Posterior cingulate gyrus (tissue), 11 donors: ENCODE results near the gene HUNK.

Source experiments
- DNase-seq, 10 donors: peaks; one replicate each; pipeline versions ENCODE4 v3.0.0 to v3.0.0-alpha.2; 2020 to 2021; ENCODE audit warnings: mixed read lengths in 3 of 10
- intact Hi-C: fragments of 100-400 bp; cut with DNase I; formaldehyde crosslinking; loops from one replicate; pipeline ENCODE4 v1.15.1; 2023

Gene HUNK

DNA sequence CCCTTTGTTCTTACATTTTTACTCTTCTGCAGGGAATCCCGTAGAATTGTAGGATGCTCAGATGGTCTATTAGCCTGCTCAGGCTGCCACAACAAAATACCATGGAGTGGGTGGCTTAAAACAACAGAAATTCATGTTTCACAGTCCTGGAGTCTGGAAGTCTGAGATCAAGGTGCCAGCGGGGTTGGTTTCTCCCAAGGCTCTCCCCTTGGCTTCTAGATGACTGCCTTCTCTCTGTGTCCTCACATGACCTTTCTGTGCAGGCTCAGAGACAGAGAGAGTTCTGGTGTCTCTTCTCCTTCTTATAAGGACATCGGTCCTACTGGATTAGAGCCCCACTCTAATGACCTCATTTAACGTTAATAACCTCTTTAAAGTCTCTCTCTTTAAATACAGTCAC, 41.7 kb downstream of the HUNK start:
- DNase-seq: no peak
- intact Hi-C loops: no loop called here

DNA sequence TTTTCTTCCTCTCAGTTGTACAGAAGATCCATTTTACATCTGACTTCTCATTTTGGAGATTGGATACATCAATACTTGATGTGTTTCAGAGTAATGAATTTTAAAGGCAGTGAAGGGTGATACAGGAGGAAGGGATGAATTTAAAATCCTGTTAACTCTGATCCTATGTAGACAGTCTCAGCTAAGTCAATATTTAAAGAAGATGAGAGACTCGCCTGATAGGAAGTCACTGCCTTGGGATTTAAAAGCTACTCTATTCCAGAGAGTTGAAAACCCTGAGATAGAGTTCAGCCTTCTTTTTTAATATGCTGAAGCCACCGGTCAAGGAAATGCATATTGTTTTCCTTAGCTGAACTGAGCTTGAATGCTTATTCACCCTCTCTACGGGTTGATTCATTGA, 42.7 kb downstream of the HUNK start:
- intact Hi-C loops: no loop called here
- no peak for DNase-seq

DNA sequence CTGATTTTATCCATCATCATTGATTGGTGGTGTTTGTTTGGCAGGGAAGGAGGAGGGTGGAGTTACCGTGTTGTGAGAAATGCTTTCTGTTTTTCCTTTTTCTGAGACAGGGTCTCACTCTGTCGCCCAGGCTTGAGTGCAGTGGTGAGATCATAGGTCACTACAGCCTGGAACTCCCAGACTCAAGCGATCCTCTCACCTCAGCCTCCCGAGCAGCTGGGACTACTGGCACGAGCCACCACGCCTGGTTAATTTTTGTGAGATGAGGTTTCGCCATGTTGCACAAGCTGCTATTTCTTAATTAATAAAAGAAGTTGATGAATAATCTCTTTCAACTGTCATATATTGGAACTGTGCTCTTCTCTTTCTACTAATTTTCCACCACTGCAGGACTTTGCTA, 44.3 kb downstream of the HUNK start:
- DNase-seq: no peak
- intact Hi-C loops: no loop called here

DNA sequence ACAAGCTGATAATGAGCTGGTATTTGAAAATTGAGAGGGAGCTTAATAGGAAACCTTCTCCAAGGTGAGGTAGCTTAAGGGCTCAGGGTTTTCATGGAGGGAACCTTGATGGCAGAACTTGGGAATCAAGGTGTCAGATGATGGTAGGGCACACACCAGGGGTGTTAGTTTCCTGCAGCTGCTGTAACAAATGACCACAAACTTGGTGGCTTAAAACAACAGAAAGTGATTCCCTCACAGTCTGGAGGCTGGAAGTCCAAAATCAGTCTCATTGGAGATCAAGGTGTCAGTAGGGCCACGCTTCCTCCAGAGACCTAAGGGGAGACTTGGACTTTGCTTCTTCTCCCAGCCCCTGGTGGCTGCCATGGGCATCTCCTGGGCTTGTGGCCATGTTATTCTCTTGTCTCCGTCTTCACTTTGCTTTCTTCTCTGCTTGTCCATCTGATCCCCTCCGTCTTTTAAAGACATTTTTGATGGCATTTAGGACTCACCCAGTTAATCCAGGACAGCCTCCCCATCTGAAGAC, 45.5 kb downstream of the HUNK start:
- no peak for DNase-seq

DNA sequence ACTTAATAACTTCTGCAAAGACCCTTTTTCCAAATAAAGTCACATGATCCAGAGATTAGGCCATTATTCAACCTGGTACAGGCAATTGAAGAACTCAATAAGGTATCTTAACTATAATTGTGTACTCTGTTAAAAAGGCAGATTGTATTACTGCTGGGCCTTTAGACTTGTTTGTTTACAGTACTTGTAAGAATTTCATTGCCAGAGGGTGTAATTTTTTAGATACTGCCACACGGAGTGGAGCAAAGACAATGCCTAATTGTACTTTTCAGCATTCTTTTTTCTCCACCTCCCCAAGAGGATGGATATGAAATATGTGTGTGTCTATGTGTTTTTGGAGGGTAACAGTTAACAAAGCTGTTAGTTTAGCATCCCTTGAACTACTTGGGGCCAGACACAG, 47.5 kb downstream of the HUNK start:
- intact Hi-C loops: no loop called here
- no peak for DNase-seq

More for the DNA sequence above, 45.5 kb downstream of the HUNK start:
- intact Hi-C loops: no loop called here

DNA sequence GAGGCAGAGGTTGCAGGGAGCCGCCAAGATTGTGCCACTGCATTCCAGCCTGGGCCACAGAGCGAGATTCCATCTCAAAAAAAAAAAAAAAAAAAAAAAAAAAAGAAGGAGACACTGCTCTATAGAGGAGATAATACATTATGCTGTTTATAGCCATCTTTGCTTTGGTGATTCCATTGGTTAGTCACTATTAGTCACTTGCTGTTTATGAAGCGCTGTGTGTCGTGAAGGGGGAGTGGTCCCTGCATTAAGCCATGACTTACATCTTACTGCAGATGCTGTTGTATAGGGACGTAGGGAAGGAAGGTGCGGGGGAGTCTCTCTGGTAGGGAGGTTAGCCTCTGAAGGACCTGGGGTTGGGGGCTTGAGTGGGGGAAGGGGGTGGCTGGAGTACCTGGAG, 48.3 kb downstream of the HUNK start:
- no peak for DNase-seq
- intact Hi-C loops: no loop called here

DNA sequence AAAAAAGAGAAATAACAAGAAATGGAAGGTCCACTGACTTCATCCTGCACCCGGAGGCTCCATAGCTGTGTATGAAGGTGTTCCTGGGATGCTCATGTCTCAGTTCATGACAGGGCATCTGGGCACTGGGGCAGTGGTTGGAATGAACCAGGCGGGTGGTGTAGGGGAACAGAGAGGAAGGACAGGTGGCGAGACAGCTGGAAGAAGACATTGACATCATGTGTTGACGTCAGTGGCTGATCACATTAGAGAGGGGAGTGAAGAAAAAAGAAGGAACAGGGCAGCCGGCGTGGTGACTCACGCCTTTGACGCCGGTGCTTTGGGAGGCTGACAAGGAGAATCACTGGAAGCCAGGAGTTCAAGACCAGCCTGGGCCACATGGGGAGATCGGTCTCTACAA, 50.1 kb downstream of the HUNK start:
- no peak for DNase-seq
- intact Hi-C loops: no loop called here

DNA sequence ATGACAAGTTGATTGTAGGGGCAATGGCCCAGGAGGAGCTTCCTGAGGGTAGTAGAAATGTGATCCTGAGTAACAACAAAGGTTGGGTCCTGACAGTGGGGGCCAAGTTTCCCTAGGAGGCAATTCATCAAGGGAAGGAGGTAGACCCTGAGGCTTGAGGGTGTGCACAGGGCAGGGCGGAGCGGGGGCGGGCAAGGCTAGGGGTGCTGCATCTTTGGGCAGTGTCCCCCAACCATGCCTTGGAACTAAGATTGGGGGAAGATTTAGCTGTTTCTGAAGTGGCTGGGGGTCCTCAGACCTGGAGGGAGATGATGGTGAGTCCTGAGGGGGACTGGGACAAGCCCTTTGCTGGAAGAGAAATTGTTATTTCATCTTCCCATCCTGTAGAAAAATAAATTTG, 50.9 kb downstream of the HUNK start:
- intact Hi-C loops: no loop called here
- DNase-seq: no peak

DNA sequence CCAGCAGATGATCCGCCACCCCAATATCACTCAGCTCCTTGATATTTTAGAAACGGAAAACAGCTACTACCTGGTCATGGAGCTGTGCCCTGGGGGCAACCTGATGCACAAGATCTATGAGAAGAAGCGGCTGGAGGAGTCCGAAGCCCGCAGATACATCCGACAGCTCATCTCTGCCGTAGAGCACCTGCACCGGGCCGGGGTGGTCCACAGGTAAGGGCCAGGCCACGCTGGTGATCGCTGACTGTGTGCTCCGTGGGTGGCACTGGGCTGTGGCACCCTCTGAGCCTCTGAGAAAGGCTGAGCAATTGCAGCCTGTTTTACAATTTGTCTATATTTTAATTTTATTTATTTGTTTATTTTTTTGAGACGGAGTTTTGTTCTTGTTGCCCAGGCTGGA, 51.7 kb downstream of the HUNK start:
- intact Hi-C loops: no loop called here
- DNase-seq: no peak

DNA sequence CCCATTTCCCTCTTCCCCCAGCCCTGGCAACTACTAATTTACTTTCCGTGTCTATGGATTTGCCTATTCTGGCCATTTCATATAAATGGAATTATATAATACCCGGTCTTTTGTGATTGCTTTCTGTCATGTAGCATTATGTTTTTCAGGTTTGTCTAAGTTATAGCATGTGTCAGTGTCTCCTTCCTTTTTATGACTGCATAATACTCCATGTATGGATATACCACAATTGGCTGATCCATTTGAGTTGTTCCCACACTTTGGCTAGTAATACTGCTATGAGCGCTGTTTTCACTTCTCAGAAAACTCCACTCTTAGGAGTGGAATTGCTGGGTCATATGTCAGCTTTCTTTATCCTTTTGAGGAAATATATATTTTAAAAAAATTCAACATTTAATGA, 53.7 kb downstream of the HUNK start:
- DNase-seq: no peak
- intact Hi-C loops: no loop called here

DNA sequence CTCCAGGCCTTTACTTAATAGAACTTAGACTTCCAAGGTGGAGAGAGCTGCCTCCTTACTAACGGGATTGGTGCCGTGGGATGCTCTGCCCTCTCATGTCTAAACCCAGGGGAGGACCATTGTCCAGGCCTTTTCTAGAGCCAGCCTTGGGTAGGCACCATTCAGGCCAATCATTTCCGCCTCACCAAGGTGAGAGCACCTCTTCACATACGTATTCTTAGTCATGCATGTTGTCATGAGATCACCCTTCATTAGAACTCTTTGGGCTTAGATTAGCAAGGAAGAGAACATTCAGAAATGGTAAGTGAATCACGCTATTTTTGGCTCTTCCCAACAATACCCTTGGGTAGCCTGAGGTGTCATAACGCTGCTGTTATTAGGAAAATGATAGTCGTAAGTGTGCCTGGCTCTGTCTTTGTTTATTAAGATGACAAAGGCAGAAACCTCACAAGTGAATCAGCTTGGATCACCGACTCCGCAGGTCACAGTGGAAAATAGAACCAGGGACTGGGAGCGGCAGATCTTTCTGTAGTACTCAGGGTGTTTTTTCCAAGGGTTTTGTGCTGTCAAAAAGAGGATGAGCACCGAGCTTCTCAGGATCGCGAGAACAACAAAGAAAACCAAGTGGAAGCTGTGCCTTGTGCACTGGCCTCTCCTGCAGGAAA, 55.0 kb downstream of the HUNK start:
- intact Hi-C loops: no loop called here
- peak in 1 of 10 donors; percentile 7 for DNase-seq

DNA sequence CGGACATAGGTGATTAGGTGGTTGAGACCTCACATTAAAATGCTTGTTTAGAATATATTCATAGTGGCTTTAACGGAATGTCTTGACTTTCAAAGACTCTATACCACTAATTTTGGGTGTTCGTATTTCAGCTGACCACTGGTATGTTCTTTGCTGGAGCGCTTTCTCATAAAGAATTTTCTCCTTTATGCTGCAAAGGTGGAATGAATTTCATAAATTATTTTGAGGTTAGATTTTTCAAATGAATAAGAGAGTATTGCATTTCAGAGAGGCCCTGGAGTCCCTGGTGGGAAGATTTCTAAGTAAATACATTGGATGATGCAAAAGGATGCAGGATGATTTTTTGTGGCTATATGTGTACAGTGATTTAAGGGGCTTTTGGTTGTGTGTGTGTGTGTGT, 55.8 kb downstream of the HUNK start:
- intact Hi-C loops: no loop called here
- no peak for DNase-seq

DNA sequence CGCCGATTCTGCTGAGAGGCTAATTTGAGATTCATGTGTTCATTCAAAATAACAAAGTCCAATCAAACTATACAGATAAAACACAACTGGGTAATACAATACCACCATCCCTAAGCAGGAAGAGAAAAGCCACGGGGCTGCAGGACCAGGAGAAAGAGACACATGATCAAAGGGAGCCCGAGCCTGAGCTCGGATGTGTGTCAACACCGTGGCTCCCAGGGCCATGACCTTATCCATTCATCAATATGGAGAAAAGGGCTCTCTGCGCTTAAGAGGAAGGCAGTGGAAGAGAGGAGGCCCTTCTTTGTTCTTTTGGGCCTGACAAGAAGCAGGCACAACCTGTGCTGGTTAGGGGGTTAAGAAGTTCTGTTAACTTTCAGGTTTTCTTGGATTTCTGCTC, 56.7 kb downstream of the HUNK start:
- peak in 1 of 10 donors; percentile 47 for DNase-seq
- intact Hi-C loops: no loop called here

DNA sequence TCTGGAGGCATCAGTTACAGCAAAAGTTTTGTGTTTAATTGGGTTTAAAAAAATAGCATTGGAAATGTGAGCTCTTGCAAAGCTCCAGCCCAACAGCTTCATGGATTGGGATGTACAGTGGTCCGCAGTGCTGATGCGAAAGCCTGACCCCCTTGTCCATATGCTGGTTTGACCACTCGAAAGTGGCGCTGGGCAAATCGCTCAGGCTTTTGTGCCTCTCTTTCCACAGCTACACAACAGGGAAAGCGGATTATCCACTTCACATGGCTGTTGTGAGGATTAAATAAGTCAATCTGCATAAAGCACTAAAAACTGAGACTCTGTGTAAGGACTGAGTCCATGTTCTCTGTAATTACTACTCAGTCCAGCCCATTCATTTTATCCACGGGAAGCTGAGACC, 57.2 kb downstream of the HUNK start:
- DNase-seq: peak in 1 of 10 donors; percentile 32
- intact Hi-C loops: no loop called here

DNA sequence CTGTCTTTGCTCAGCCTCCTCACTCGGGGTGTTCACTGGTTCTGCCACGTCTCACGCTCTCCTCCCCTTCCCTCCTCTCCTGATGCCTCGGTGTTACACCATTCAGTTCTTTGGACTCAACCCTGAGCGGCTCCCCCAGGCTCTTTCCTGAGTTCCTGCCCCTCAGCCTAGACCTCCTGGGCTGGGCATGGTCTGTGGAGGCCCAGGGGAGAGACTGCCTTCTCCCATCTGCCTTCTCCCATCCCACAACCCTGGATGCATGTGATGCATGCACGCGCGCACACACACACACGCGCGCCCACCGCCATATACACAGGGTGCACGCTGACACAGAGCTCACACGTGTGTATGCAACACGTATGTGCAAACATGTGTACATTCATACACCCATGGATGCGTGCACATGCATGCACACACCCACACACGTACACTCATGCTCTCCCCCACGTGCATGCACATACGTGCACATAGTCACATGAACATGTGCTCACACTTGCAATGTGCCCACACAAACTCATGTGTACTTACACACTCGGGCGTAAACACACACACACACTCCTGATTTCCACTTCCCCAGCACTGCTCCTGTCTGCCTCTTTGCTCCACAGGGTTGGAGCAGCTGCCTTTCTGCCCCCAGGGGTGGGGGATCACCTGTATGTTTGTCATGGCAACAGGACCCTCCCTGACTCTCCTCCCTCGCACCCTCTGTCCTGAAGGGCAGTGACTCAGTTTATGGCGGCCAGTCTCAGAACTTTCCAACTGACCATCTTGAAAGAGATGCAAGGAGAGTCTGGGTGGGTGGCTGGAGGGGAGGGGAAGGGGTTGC, 59.0 kb downstream of the HUNK start:
- intact Hi-C loops: no loop called here
- DNase-seq: peak in 1 of 10 donors; percentile 67

DNA sequence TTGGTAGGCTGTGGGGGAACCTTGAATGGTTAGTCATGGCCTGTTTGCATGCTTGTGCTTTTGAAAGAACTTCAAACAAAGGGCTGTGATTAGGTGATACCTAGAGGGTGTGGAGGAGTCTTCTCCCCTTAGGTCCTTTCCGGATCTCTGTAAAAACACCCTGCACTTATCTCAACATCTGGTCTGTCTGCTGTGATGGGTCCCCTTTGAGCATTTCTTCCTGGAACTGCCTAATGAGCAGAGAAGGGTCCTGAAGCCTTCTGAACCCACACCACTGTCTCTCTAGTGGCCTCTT, 59.6 kb downstream of the HUNK start:
- intact Hi-C loops: no loop called here
- no peak for DNase-seq

DNA sequence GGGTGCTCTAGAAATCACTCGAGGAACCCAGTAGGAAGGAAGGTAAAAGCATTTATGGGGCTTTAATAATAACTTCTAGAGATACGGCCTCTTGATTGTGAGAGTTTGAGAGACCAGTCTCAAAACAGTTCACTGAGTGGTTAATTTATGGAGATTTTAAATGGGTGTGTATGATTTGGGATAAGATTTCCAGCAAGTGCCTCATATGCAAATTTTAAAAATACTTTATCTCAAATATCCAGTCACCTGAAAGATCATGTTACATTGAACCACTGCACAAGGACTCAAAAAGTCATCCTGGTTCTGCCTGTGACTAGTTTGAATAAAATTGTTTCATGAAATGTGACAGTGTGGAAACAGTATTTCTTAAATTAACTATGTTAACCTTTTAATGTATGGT, 64.5 kb downstream of the HUNK start:
- intact Hi-C loops: no loop called here

DNA sequence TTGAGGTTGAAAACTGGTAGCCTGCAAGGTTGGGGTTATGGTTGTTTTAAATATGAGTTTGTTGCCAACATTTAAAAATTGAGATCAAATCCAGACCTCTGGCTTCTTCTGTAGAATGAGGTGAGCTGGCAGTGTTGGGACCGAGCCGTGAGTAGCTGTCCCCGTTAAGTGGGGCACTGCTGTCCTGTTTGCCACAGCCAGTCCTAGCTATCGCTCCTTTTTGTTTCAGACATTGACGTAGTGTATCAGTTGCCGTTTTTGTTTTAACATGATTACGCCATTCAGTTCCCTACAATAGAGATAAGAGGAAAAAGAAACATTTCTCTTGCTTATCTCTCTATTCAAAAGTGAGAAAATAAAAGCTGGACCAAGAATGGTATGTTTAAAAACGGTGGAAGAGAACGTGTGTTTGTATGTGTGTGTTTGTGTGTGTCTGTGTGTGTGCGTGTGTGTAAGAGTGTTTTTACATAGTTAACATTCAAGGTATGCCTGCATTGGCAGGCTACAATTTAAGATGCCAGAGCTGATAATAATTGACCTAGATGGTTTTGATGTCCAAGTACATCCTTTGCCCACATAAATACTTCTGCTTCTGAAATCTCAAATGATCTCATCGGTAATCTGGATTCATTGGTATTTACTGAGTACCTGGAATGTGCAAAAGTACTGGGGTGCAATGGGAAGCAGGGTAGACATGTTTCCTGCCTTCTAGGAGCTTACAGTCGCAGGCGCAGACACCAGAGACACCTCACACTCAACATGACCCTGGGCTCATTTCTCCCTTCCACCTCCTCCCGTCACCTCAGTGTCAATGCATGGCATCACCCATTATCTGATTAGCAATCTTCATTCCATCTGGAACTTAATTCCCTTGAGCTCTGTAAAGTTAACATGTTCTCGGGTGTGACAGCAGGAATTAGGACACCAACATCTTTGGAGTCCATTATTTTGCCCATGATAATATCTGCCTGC, 65.8 kb downstream of the HUNK start:
- no peak for DNase-seq
- intact Hi-C loops: no loop called here

More for the DNA sequence above, 64.5 kb downstream of the HUNK start:
- no peak for DNase-seq

DNA sequence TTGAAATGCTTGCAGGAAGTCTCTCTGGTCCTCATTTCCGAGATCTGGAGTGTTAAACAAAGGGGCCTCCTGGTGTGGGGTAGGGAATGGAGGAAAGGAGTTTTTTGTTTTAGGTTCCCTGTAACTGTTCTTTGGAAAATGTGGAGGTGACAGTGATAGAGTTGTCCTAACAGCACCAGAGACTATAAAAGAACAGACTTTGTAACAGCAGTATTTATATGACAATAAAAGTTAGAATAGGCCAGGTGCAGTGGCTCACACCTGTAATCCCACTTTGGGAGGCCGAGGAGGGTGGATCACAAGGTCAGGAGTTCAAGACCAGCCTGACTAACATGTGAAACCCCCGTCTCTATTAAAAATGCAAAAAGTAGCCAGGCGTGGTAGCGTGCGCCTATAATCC, 68.9 kb downstream of the HUNK start:
- intact Hi-C loops: no loop called here
- no peak for DNase-seq

DNA sequence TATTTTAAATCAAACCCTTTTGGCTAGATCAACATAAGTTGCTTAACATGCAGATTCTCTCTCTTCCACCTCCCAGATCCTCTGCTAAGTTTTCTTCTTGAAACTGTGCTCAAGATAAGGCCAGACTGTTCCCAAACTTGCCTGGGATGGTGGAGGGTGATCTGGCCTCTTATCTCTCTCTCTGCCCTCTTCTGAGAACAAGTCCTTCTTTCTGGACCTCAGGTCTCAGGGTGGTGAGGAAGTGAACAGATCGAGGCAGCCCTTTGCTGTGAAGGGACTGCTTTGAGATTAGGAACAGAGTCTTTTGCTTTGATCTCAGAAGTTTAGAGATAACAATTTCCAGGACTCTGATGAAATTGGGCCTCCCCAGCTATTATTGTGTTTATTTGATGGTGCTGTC, 70.7 kb downstream of the HUNK start:
- intact Hi-C loops: no loop called here
- DNase-seq: no peak

DNA sequence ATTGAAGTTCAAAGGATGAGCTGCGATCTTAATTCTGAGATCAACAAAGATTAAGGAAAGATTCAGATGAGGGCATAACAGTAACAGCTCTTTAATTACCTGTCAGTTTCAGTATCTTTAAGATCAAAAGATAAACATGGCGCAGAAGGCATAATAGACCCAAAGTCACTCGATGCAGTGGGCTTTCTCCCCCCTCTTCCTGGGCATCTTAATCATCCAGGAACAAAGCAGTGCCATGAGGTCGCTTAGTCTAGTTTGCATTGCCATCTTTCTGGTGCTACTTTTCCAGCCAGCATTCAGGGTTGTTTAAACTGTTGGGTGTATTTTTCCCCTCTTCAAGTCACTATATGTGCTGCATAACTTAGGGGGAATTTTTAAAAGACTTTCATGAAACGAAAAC, 72.3 kb downstream of the HUNK start:
- no peak for DNase-seq

More for the DNA sequence above, 72.3 kb downstream of the HUNK start:
- intact Hi-C loops: no loop called here
